Measurements from ENCODE around the gene MAMDC4.
A peak's percentile ranks its signal among the peaks of the same experiment; 100 is the strongest.

Gene MAMDC4

GRCh38 chr9:136815422-136815782, 36.7 kb upstream of the MAMDC4 start:
- Mint-ChIP-seq H3K27ac (no peak overlapping the region), H3K4me1 (peaks cover 16 to 29% of the 10 kb centered on the region in 2 donors)

GRCh38 chr9:136820971-136821825, 30.9 kb upstream of the MAMDC4 start:
- ATAC-seq (replicated peaks) (peak; percentile 29 to 33), DNase-seq (no peak)
- peak overlapping the region; percentile 73 to 80 for H3K4me3 Mint-ChIP-seq
- H3K36me3 Mint-ChIP-seq: peaks cover 35 to 39% of the 10 kb centered on the region in 2 donors
- H3K27ac Mint-ChIP-seq: no peak overlapping the region
- H3K9me3 Mint-ChIP-seq: no peaks in the 10 kb centered on the region
- H3K4me1 Mint-ChIP-seq: peaks cover 7 to 10% of the 10 kb centered on the region in 2 donors
- no peaks in the 10 kb centered on the region for H3K27me3 Mint-ChIP-seq

More at GRCh38 chr9:136815422-136815782, 36.7 kb upstream of the MAMDC4 start:
- DNase-seq (no peak), ATAC-seq (replicated peaks) (no peak)
- no peaks in the 10 kb centered on the region for H3K9me3 Mint-ChIP-seq
- H3K27me3 Mint-ChIP-seq: no peaks in the 10 kb centered on the region
- no peak overlapping the region for H3K4me3 Mint-ChIP-seq
- peaks cover 51 to 52% of the 10 kb centered on the region in 2 donors for H3K36me3 Mint-ChIP-seq

- Mint-ChIP-seq H3K27ac (no peak overlapping the region), H3K4me3 (no peak overlapping the region), H3K27me3 (no peaks in the 10 kb centered on the region), H3K4me1 (peaks cover 7 to 10% of the 10 kb centered on the region in 2 donors), H3K9me3 (no peaks in the 10 kb centered on the region), H3K36me3 (peaks cover 33 to 38% of the 10 kb centered on the region in 2 donors)
- DNase-seq: no peak
- no peak for ATAC-seq (replicated peaks)
Observed at GRCh38 chr9:136821826-136822544, 30.2 kb upstream of the MAMDC4 start.

GRCh38 chr9:136823136-136824046, 28.8 kb upstream of the MAMDC4 start:
- H3K4me3 Mint-ChIP-seq: no peak overlapping the region
- peaks cover 32 to 40% of the 10 kb centered on the region in 2 donors for H3K36me3 Mint-ChIP-seq
- H3K9me3 Mint-ChIP-seq: no peaks in the 10 kb centered on the region
- H3K27me3 Mint-ChIP-seq: no peaks in the 10 kb centered on the region
- no peak overlapping the region for H3K27ac Mint-ChIP-seq
- ATAC-seq (replicated peaks) (no peak), DNase-seq (no peak)
- H3K4me1 Mint-ChIP-seq: peaks cover 7 to 10% of the 10 kb centered on the region in 2 donors

DNA sequence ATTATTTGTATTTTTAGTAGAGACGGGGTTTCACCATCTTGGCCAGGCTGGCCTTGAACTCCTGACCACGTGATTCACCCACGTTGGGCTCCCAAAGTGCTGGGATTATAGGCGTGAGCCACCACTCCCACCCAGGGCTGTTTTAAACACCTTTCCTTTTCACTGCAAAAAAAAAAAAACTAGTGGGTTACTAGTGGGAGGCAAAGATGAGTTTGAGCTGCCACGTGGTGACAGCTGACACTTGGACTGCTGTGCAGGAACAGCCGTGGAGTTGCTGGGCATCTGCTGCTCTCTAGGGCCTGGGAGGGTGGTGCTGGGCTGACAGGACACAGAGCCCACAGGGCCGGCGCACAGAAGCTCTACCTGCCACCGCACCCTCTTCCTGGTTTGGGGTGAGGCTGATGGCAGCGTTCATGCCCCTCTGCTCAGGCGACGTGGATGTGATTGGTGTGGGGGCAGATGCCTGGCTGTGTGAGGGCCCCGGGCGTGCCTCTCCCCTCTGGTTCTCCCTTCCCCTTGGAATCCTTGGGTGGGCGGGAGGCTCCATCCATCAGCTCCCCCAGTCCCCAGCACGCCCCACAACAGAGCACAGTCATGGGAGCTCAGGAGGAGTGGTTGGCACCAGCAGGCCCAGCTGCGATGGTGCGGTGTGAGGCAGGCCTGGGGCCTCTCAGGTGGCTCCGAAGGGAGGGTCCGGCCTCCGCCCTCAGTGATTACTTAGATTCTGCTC, 27.5 kb upstream of the MAMDC4 start:
- no peak overlapping the region for H3K27ac Mint-ChIP-seq
- no peak for ATAC-seq (replicated peaks)
- H3K9me3 Mint-ChIP-seq: no peaks in the 10 kb centered on the region

DNA sequence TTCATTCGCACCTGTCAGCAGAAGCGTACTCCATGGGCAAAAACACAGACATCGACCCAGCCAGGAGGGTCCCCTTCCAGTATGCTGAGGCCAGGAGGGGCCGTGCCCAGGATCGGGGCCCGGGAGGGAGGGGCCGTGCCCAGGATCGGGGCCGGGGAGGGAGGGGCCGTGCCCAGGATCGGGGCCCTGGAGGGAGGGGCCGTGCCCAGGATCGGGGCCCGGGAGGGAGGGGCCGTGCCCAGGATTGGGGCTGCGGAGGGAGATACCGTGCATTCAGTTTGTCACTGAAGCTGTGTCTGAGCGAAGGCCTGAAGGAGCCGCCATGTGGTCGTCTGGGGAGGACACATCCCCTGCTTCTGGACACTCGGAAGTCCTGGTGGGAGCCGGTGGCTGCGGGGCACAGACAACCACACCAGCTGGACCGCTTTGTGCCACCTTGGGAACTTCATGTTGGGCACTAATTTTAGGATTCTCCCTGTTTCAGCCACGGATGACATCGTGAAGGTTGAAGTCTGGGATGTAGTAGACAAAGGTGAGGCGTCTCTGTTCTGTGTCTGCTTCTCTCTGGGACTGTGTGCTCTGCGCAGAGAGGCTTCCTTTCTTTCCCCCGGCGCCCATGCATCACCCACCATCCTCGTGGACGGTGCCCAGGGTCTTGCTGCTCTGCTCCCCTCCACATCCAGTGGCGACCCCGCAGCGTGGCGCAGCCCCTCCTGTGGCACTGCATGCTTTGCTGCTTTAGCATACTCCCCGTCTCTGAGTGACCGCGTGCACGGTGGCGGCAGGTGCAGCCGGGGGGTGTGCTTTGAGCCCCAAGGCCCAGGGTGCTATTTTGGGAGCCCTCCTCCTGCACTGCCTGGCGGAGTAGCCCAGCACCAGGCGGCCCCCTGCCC, 26.6 kb upstream of the MAMDC4 start:
- no peaks in the 10 kb centered on the region for H3K9me3 Mint-ChIP-seq
- peaks cover 7 to 8% of the 10 kb centered on the region in 2 donors for H3K4me1 Mint-ChIP-seq
- no peak overlapping the region for H3K27ac Mint-ChIP-seq
- no peaks in the 10 kb centered on the region for H3K27me3 Mint-ChIP-seq
- peaks cover 36 to 40% of the 10 kb centered on the region in 2 donors for H3K36me3 Mint-ChIP-seq
- DNase-seq (no peak), ATAC-seq (replicated peaks) (no peak)
- H3K4me3 Mint-ChIP-seq: no peak overlapping the region

More for the DNA sequence above, 27.5 kb upstream of the MAMDC4 start:
- Mint-ChIP-seq H3K4me1 (peaks cover 7 to 10% of the 10 kb centered on the region in 2 donors), H3K4me3 (no peak overlapping the region), H3K36me3 (peaks cover 31 to 38% of the 10 kb centered on the region in 2 donors), H3K27me3 (no peaks in the 10 kb centered on the region)
- DNase-seq: no peak

- H3K4me1 Mint-ChIP-seq: peaks cover 1 to 3% of the 10 kb centered on the region in 2 donors
- no peaks in the 10 kb centered on the region for H3K9me3 Mint-ChIP-seq
- no peak for ATAC-seq (replicated peaks)
Observed at GRCh38 chr9:136826188-136826541, 26.0 kb upstream of the MAMDC4 start.

DNA sequence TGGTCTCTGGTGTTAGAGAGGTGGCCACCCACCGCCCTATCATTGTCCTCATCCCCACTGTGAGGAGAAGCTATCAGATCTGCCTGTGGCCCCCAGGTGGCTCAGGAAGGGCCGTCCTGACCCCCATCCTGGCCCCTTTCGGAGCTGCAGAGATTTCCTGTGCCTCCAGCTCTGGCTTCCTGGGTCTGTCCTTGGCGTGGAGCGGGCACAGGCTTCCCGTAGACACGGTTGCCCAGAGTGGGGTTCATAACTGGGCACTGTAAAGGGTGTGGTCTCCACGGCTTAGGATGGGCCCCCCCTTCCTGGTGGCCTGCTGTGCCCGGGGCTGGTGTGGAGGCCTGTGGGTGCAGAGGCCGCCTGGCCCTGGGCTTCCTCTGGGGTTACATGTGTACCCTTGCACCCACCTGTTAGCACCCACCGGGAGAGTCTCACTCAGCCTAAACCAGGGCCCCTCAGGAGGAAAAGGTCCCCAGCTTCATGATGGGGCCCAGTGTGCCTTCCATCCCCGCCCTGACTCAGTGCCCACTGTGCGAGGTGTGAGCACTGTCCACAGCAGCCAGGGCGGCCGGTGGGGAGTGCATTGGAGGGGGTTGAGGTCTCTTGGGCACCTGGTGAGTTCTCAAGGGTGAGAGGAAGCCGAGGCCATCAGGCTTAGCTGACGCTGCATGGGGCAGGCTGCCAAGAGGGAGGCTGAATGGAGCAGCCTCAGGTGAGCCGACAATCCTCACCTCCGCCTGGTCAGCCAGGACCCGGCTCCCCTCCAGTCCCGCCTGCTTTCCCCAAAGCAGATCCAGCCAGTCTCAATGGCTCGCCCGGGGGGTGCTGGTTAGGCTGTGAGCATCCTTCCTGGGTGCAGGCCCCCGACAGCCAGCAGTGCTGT, 25.2 kb upstream of the MAMDC4 start:
- no peak overlapping the region for H3K4me3 Mint-ChIP-seq
- DNase-seq: no peak
- peaks cover 43 to 51% of the 10 kb centered on the region in 2 donors for H3K36me3 Mint-ChIP-seq
- H3K27ac Mint-ChIP-seq: no peak overlapping the region
- no peaks in the 10 kb centered on the region for H3K9me3 Mint-ChIP-seq
- H3K27me3 Mint-ChIP-seq: no peaks in the 10 kb centered on the region
- H3K4me1 Mint-ChIP-seq: peaks cover 0 to 2% of the 10 kb centered on the region in 2 donors
- ATAC-seq (replicated peaks): no peak

More at GRCh38 chr9:136826188-136826541, 26.0 kb upstream of the MAMDC4 start:
- no peak overlapping the region for H3K27ac Mint-ChIP-seq
- no peak for DNase-seq
- no peaks in the 10 kb centered on the region for H3K27me3 Mint-ChIP-seq
- peaks cover 36 to 44% of the 10 kb centered on the region in 2 donors for H3K36me3 Mint-ChIP-seq
- no peak overlapping the region for H3K4me3 Mint-ChIP-seq

DNA sequence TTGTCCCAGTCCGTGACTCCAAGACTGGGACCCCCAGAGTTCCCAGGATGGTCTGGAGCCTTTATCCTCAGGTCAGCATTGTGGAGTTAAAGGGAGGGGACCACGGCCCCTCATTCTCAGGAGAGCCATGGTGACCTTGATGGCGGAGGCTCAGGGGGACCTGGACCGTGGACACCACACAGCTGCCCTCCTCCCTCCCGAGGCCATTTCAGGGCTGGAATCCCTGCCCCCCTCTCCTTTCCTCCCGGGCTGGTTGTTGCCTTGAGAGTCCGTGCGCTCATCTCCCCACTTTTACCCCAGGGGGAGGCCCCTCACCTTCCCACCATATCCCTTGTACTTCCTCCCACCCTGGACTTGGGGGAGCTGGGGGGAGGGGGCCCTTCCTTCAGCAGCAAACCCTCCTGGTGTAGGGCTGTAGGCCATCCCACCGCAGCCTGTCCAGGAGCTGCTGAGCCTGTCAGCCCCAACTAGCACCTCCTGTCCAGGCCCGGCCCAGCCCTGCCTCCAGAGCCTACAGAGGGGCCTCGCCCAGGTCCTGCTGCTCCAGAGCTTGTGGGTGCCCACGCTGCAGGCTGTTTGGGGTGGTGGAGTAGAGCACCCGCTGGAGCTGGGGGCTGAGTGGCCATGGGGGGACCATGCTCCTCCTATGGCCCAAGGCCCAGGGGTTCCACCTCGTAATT, 24.2 kb upstream of the MAMDC4 start:
- ATAC-seq (replicated peaks) (no peak), DNase-seq (no peak)
- Mint-ChIP-seq H3K9me3 (no peaks in the 10 kb centered on the region), H3K4me3 (no peak overlapping the region), H3K36me3 (peaks cover 49 to 51% of the 10 kb centered on the region in 2 donors), H3K27ac (peak overlapping the region; percentile 73), H3K4me1 (peaks cover 0 to 2% of the 10 kb centered on the region in 2 donors), H3K27me3 (no peaks in the 10 kb centered on the region)

DNA sequence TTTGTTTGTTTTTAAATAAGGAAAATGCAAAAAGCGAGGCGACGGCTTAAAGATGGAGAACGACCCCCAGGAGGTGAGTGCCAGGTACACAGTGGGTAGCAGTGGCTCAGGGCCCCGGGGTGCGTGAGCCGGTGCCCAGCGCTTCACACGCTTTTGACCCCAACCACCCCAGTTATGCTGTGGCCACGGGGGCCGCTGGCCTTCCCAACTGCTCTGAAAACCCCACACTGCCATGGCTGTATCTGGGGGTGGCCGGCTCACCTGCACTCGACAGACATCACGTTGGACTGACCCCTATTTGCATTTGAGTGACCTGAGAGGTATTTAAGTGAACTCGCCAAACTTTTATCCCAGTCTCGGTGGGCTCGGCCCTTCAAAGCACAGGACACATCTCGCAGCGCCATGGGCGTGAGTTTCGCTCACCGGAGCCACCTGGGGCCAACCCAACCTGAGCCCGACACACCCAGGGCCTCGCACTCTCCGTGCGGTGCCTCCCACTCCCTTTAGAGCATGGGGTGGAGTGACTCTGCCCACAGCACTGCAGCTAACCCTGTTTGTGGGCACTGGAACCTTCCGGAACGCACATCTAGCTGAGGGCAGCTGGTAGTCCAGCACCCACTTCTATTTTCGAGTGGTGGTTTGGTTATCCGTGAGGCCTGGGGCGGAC, 23.5 kb upstream of the MAMDC4 start:
- Mint-ChIP-seq H3K9me3 (no peaks in the 10 kb centered on the region), H3K4me1 (no peaks in the 10 kb centered on the region), H3K36me3 (peaks cover 45 to 47% of the 10 kb centered on the region in 2 donors), H3K27me3 (no peaks in the 10 kb centered on the region), H3K27ac (peak overlapping the region; percentile 47), H3K4me3 (no peak overlapping the region)
- DNase-seq (no peak), ATAC-seq (replicated peaks) (no peak)

DNA sequence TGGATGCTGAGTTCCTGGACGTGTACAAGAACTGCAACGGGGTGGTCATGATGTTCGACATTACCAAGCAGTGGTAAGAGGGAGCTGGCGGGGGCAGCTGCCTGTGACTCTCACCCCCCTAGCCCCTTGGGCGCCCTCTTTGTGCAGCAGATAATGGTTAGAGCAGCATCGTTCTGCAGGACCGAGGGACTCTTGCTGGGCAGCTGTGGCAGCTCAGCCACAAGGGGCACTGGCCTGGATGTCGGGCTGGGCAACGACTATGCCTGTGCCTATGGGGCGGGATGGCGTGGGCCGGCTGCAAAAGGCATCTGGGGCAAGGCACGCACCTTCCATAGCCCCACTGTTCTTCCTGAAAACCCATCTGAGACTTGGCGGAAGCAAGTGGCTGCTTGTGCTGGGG, 22.7 kb upstream of the MAMDC4 start:
- H3K36me3 Mint-ChIP-seq: peaks cover 41 to 49% of the 10 kb centered on the region in 2 donors
- DNase-seq (no peak), ATAC-seq (replicated peaks) (no peak)
- no peaks in the 10 kb centered on the region for H3K27me3 Mint-ChIP-seq
- H3K27ac Mint-ChIP-seq: peak overlapping the region; percentile 47
- no peak overlapping the region for H3K4me3 Mint-ChIP-seq
- no peaks in the 10 kb centered on the region for H3K4me1 Mint-ChIP-seq
- no peaks in the 10 kb centered on the region for H3K9me3 Mint-ChIP-seq

Data from stimulated activated naive B cell treated with anti-CD40 and anti-IgM and Interleukin-4, amounts not matched to agents 10 μg/mL and 1 μg/mL and 100 μg/mL, for 72 hours (primary cell).